ENCODE data around the gene MBD2.

DNA sequence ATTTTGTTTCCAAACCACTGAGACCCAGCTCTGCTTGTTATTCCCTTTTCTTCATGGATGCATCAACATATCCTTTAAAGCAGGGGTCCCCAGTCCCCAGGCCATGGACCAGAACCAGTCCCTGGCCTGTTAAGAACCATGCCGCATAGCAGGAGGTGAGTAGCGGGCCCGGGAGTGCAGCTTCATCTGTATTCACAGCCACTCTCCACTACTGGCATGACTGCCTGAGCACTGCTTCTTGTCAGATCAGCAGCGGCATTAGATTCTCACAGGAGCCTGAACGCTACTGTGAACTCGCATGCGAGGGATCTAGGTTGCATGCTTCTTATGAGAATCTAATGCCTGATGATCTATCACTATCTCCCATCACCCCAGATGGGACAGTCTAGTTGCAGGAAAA, 43.2 kb upstream of the MBD2 start:
- TF ChIP-seq, protein P1, sequence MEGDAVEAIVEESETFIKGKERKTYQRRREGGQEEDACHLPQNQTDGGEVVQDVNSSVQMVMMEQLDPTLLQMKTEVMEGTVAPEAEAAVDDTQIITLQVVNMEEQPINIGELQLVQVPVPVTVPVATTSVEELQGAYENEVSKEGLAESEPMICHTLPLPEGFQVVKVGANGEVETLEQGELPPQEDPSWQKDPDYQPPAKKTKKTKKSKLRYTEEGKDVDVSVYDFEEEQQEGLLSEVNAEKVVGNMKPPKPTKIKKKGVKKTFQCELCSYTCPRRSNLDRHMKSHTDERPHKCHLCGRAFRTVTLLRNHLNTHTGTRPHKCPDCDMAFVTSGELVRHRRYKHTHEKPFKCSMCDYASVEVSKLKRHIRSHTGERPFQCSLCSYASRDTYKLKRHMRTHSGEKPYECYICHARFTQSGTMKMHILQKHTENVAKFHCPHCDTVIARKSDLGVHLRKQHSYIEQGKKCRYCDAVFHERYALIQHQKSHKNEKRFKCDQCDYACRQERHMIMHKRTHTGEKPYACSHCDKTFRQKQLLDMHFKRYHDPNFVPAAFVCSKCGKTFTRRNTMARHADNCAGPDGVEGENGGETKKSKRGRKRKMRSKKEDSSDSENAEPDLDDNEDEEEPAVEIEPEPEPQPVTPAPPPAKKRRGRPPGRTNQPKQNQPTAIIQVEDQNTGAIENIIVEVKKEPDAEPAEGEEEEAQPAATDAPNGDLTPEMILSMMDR (conservative IDR thresholded peaks at IDR 0.05 in 1 of 2, IDR thresholded peaks at IDR 0.05 in 1 of 2; ENCODE audit: extremely low read depth in 1 of 2, insufficient read depth in 1 of 2, low read depth in 1 of 2, low read length in 2 of 2), result no peak
- TF ChIP-seq EZH2 (IDR thresholded peaks at IDR 0.05; ENCODE audit: borderline replicate concordance, low read length), result no peak
